HFF-Myc (cell line): ENCODE data around the gene SMG7.

Experiments used
- DNase-seq: peaks from one replicate; pipeline ENCODE4 v3.0.0-alpha.2; 2011; ENCODE audit warnings: low read depth; ENCODE audit errors: extremely low read depth
- H3K4me3 ChIP-seq: replicated peaks from 2 replicates; pipeline ENCODE4 v1.5.1; 2011; ENCODE audit warnings: low read depth, mild to moderate bottlenecking, control low read depth, low read length
- CTCF ChIP-seq: IDR thresholded peaks from 2 replicates; pipeline ENCODE4 v1.5.1; 2012; ENCODE audit warnings: mild to moderate bottlenecking, low read depth, low read length, control low read depth; ENCODE audit errors: missing control alignments

The SMG7 gene

GRCh38 chr1:183589384-183589783, 117.1 kb downstream of the SMG7 start:
- TF ChIP-seq CTCF, result no peak
- DNase-seq, result no peak
- no peak overlapping the region for H3K4me3 ChIP-seq

GRCh38 chr1:183589874-183590243, 117.6 kb downstream of the SMG7 start:
- no peak for DNase-seq
- no peak overlapping the region for H3K4me3 ChIP-seq
- no peak for TF ChIP-seq CTCF

- no peak within 1 kb of the TSS for H3K4me3 ChIP-seq
- DNase-seq, result no peak
Measured at GRCh38 chr1:183590244-183591191, 118.2 kb downstream of the SMG7 start, which contains the start of gene NCF2. NCF2 (minus strand) TSS chr1:183590459; CDS start chr1:183590329, 130 bp downstream.

GRCh38 chr1:183592733-183593132, 120.4 kb downstream of the SMG7 start:
- no peak for DNase-seq
- TF ChIP-seq CTCF, result no peak
- no peak overlapping the region for H3K4me3 ChIP-seq

More at GRCh38 chr1:183590244-183591191, 118.2 kb downstream of the SMG7 start, which contains the start of gene NCF2:
- TF ChIP-seq CTCF, result no peak

GRCh38 chr1:183593356-183593755, 121.1 kb downstream of the SMG7 start:
- no peak for DNase-seq
- no peak overlapping the region for H3K4me3 ChIP-seq
- no peak for TF ChIP-seq CTCF

GRCh38 chr1:183595537-183595936, 123.2 kb downstream of the SMG7 start:
- no peak overlapping the region for H3K4me3 ChIP-seq
- TF ChIP-seq CTCF, result no peak
- no peak for DNase-seq
